ENCODE results near the gene DRC7. TPM values are rescaled to one million over a fixed set of nuclear protein-coding genes. Genes with fewer than 3 reads are reported as not detected.

The DRC7 gene
- total RNA-seq, 1 experiment from 2014 or later: 0.72 TPM

DNA sequence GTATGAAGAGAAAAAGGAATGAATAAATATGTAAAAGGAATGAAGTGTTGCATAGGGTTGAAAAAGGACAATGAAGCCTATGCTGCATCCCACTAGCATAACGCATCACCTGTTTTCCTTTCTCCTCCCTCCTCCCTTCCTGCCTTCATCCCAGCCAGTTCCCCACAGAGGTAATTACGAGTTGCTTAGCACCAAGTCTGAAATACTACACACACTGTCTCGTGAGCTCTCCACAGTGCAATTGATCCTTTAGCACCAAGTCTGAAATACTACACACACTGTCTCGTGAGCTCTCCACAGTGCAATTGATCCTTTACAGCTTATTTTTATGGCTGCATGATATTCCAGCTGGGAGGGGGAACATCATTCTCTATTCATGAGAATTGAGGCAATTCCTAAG lies 1.1 kb upstream of the DRC7 start:
- no peak overlapping the region for H3K4me2 ChIP-seq (ENCODE audit: insufficient read depth, insufficient read length, low read length)
- no peak overlapping the region for H2AK5ac ChIP-seq (ENCODE audit: insufficient read length, low read length)
- H3K4me1 ChIP-seq (ENCODE audit: insufficient read depth, low read length): no peaks in the 10 kb centered on the region
- no peak overlapping the region for H3K4ac ChIP-seq (ENCODE audit: low read depth, low read length)
- Mint-ChIP-seq H3K27ac (no peak overlapping the region), H3K4me3 (no peak overlapping the region), H3K27me3 (ENCODE audit: low read depth) (peaks cover 1% of the 10 kb centered on the region; the same call in 1 of the 2 replicates), H3K9me3 (no peaks in the 10 kb centered on the region), H3K36me3 (ENCODE audit: insufficient read depth in 1 of 3, low read depth in 3 of 3) (no peaks in the 10 kb centered on the region), H3K4me1 (peaks cover 5 to 20% of the 10 kb centered on the region in 2 experiments)
- no peak overlapping the region for H2BK20ac ChIP-seq (ENCODE audit: low read depth, low read length, poor library complexity, severe bottlenecking)
- no peak overlapping the region for H3K18ac ChIP-seq (ENCODE audit: insufficient read length, low read depth, low read length)
- H4K8ac ChIP-seq (replicated peaks; ENCODE audit: insufficient read length, low read depth, low read length): no peak overlapping the region
- no peak overlapping the region for H3K27ac ChIP-seq (ENCODE audit: insufficient read length, low read depth, low read length)
- no peak overlapping the region for H2BK5ac ChIP-seq (ENCODE audit: insufficient read length, low read length)
- H2BK15ac ChIP-seq (ENCODE audit: low read depth, low read length): no peak overlapping the region
- no peak overlapping the region for H2BK12ac ChIP-seq (ENCODE audit: insufficient read length, low read depth, low read length)
- H4K20me1 ChIP-seq (ENCODE audit: control insufficient read depth, insufficient read depth, insufficient read length): no peaks in the 10 kb centered on the region
- no peak overlapping the region for H3T11ph ChIP-seq (ENCODE audit: low read length)
- H2AFZ ChIP-seq (ENCODE audit: low read length): no peak overlapping the region
- TF ChIP-seq, protein P1, sequence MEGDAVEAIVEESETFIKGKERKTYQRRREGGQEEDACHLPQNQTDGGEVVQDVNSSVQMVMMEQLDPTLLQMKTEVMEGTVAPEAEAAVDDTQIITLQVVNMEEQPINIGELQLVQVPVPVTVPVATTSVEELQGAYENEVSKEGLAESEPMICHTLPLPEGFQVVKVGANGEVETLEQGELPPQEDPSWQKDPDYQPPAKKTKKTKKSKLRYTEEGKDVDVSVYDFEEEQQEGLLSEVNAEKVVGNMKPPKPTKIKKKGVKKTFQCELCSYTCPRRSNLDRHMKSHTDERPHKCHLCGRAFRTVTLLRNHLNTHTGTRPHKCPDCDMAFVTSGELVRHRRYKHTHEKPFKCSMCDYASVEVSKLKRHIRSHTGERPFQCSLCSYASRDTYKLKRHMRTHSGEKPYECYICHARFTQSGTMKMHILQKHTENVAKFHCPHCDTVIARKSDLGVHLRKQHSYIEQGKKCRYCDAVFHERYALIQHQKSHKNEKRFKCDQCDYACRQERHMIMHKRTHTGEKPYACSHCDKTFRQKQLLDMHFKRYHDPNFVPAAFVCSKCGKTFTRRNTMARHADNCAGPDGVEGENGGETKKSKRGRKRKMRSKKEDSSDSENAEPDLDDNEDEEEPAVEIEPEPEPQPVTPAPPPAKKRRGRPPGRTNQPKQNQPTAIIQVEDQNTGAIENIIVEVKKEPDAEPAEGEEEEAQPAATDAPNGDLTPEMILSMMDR (conservative IDR thresholded peaks at IDR 0.05): no peak
- H3K23me2 ChIP-seq (ENCODE audit: insufficient read length, low read depth, low read length, poor library complexity, severe bottlenecking): no peaks in the 10 kb centered on the region
- no peak overlapping the region for H4K5ac ChIP-seq (ENCODE audit: insufficient read length, low read depth, low read length)
- no peaks in the 10 kb centered on the region for H3K79me1 ChIP-seq (ENCODE audit: insufficient read depth, low read depth, low read length, poor library complexity, severe bottlenecking)
- no peak overlapping the region for H3K9ac ChIP-seq (ENCODE audit: extremely low read depth, insufficient read length, low read length)
- no peak for DNase-seq
- no peak overlapping the region for H3K14ac ChIP-seq (ENCODE audit: insufficient read depth, low read length)
- no peaks in the 10 kb centered on the region for H3K27me3 ChIP-seq (ENCODE audit: insufficient read depth, low read length)
- H2BK120ac ChIP-seq (ENCODE audit: low read depth, low read length, poor library complexity, severe bottlenecking): no peak overlapping the region
- WGBS (ENCODE audit: extremely low coverage, insufficient read length, low lambda C conversion rate): no CpG with 5 or more reads among the region's 4 CpGs
- no peak overlapping the region for H4K91ac ChIP-seq (ENCODE audit: insufficient read length, low read depth, low read length)
- H3K79me2 ChIP-seq (ENCODE audit: insufficient read depth, low read length): no peaks in the 10 kb centered on the region
- no peak overlapping the region for H3K23ac ChIP-seq (ENCODE audit: insufficient read length, low read depth, low read length)
- H3K9me3 ChIP-seq (ENCODE audit: control insufficient read depth, low read depth, low read length): no peaks in the 10 kb centered on the region
- H3K56ac ChIP-seq (ENCODE audit: insufficient read length, low read depth, low read length): no peak overlapping the region
